Ishikawa (cell line): Measurements from ENCODE around the gene SH3PXD2A.

Source experiments
- CEBPB ChIP-seq: IDR thresholded peaks from 2 replicates; pipeline ENCODE4 v1.6.1; 2012
- EGR1 ChIP-seq: IDR thresholded peaks from 2 replicates; pipeline ENCODE4 v1.6.1; 2012
- EP300 ChIP-seq: IDR thresholded peaks from 2 replicates; pipeline ENCODE4 v1.6.1; 2012; ENCODE audit warnings: borderline replicate concordance
- MAX ChIP-seq: IDR thresholded peaks from 2 replicates; pipeline ENCODE4 v1.6.1; 2012
- NFIC ChIP-seq: IDR thresholded peaks from 2 replicates; pipeline ENCODE4 v1.6.1; 2012
- RAD21 ChIP-seq: IDR thresholded peaks from 2 replicates; pipeline ENCODE4 v1.6.1; 2012; ENCODE audit warnings: low read depth
- REST ChIP-seq: IDR thresholded peaks from 2 replicates; pipeline ENCODE4 v1.6.1; 2012; ENCODE audit warnings: low read depth, mild to moderate bottlenecking
- TAF1 ChIP-seq: IDR thresholded peaks from 2 replicates; pipeline ENCODE4 v1.6.1; 2012; ENCODE audit warnings: low read depth, mild to moderate bottlenecking
- TCF12 ChIP-seq: IDR thresholded peaks from 2 replicates; pipeline ENCODE4 v1.6.1; 2012; ENCODE audit warnings: low read depth
- YY1 ChIP-seq: IDR thresholded peaks from 2 replicates; pipeline ENCODE4 v1.6.1; 2012; ENCODE audit warnings: low read depth
- ZBTB7A ChIP-seq: IDR thresholded peaks from 2 replicates; pipeline ENCODE4 v1.6.1; 2012; ENCODE audit warnings: low read depth

GRCh38 chr10:103602028-103602851 is 253.1 kb downstream of the SH3PXD2A start:
- TF ChIP-seq CEBPB (no peak), RAD21 (no peak), EP300 (no peak), TCF12 (no peak), MAX (no peak), REST (no peak), YY1 (no peak), TAF1 (no peak), NFIC (no peak), ZBTB7A (no peak), EGR1 (no peak)
